HPDE6-E6E7 (cell line): ENCODE data around the gene CAMK2B.
"Not testable (repeated sequence)": the region's sequence is repeated elsewhere in the genome, so short reads cannot be mapped to it uniquely, and the experiment has no call there.

Source experiments
- DNase-seq: peaks from one replicate; pipeline ENCODE4 v3.0.0; 2011; ENCODE audit warnings: missing footprints; ENCODE audit errors: extremely low spot score

The CAMK2B gene

DNA sequence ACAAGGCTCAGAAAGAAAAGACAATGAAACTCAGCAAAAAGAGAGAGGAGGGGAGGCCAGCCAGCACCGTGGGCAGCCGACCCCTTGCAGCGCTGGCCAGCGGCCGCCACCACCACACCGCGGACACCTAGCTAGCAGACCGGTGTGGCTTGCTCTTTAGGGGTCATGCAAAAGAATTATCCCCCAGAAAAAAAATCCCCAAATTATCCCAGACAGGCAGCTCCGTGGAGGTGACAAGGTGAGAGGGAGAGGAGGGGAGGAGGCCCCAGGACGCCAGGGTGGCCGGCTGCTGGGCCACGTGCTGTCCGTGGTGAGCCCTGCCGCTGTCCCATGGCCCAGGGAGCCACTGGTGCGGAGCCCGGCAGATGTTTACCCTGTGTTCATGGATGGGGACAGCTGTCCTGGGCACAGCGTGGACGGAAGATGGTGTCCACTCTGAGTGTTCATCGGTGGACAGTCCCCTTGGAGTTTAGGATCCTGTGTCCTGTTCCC, 108.1 kb downstream of the CAMK2B start:
- no peak for DNase-seq

- DNase-seq: no peak
Observed at GRCh38 chr7:44216521-44217222, 108.7 kb downstream of the CAMK2B start.

DNA sequence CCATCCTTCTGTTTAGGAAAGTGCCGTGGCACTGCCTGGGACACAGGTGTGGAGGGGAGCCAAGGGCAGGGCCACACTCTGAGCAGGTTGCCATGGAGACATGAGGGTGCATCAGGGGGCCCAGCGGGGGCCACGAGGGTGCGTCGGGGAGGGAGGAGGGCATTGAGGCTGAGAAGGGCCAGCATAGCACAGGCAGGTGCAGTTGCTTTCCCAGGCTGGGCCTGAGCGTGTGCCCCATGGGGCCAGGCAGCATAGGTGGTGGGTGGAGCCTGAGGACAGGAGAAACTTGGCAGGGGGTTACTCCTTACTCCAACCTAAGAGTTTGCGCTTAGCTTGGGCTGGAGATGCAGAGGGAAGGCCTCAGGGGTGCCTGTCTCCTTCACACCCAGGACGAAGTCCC, 109.4 kb downstream of the CAMK2B start:
- no peak for DNase-seq

GRCh38 chr7:44215531-44215930, 109.9 kb downstream of the CAMK2B start:
- DNase-seq: no peak

DNA sequence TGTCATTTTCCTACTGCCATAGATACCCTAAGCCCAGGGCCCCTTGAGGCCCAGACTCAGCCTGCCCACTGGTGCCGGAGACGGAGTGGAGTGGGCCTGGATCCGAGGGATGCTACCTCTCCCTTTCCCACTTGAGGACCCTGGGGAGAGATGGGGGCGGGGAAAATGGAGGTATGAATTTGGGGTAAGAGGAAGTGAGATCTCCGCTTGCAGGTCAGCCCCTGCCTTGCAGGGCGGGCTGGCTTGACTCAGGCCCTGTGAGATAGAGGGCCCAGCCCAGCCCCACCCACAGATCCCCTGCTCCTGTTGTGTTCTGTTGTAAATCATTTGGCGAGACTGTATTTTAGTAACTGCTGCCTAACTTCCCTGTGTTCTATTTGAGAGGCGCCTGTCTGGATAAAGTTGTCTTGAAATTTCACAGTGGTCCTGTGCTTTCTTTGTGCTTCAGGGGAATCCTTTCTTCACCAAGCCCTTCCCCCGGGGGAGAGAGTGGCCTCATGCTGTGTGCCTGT, 111.5 kb downstream of the CAMK2B start:
- DNase-seq: no peak

- DNase-seq: no peak
Observed at GRCh38 chr7:44213206-44213876, 112.1 kb downstream of the CAMK2B start.

DNA sequence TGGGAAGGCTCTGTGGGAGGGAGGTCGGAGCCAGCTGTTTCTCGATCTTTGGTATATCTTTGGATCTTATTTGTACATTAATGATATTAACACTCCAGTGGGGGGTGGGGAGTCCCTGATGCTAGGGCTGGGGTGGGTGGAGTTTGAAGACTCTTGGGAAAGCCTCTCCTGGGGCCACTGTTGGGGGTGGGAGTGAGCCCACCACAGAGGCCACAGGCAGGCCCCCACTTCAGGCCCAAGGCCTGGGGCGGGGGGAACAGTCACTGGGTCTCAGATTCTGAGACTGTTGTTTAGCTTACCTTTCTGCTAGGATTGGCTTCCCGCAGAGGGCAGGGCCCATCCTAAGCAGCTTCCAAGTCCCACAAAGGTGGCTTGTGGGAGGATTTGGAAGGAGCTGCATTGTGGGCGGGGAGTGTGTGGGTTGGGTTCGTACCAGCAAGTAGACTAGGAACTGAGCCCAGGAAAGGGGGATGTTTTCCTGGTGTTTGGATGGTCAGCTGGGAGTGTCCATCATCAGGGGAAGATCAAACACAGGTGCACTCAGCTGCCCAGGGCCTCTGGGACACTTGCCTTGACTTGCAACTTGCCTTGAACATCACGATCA, 112.7 kb downstream of the CAMK2B start:
- DNase-seq: no peak

DNA sequence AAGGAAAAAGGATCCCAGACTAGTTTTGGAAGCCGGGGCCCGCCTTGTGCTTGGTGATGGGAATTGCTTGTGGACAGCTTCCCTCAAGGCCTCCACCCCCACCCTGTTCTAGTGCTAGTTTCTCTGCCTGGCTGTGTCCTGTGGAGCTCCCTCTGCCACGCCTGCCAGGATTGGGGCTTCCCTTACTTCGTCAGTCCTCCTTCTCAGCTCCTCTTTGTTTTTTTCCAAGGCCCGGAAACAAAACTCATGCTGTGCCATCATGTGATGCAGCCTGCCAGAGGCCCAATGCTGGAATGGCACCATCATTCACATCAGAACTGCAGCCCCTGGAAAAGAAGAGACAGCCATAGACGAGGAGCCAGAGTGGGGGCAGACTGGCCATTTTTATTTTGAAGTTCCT, 113.4 kb downstream of the CAMK2B start:
- no peak for DNase-seq

- DNase-seq: no peak
Observed at GRCh38 chr7:44211126-44211675, 114.2 kb downstream of the CAMK2B start.

GRCh38 chr7:44210107-44210506, 115.3 kb downstream of the CAMK2B start:
- DNase-seq: no peak

DNA sequence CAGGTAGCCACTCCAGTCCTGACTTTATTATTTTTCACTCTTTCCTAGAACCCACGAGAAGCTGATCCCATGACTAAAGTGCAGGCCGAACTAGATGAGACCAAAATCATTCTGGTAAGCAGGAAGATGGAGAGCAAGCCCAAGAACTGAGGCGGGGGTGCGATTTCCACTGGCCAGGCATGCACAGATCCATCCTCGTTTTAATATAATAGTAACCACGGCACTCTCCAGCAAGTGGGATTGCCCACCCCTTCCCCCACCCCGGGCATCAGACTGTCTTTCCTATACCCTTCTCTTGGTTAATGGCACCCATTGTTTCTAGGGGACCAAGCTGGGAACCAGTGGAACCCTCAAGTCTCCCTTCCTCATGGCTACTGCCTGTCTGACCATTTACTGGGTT, 117.3 kb downstream of the CAMK2B start:
- no peak for DNase-seq

DNA sequence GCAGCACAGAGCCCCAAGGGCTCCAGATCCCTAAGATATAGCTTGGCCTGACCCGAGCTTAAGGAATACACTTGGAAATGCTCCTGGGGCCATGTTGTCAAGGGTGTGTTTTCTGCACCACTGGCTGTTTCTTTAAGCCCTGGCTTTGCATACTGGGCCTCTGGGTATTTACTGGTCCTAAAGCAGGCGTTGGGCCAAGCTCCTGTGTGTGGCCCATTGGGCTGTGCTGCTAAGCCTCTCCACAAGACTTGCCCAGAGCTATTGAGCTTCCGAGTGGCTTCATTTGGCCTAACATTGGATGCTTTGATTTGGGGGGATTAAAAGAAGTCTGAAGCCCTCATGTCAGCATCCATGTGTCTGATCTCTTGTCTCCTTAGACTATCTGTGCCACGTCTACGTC, 119.4 kb downstream of the CAMK2B start:
- no peak for DNase-seq

DNA sequence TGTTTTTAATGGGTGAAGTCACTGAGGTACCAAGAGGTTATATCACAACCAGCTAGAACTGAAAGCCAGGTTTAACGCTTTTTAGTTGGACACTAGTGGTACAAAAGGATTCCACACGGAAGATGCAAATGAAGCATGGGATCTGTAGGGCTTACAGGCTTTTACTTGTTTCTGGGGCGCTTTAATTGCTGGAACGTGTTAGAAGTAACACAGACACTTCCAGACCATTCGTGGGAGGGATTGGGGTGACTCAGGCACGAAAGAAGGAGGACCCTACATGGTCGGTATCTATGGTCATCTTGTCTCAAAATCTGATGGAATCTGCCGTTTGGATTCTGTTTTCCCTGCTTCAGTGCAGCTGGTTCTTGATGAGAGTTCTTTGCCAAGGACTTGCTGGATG, 123.6 kb downstream of the CAMK2B start:
- no peak for DNase-seq

GRCh38 chr7:44200699-44201461, 124.5 kb downstream of the CAMK2B start, which contains the start of gene YKT6:
Gene YKT6, plus strand, starts transcription at chr7:44200978. Its CDS starts 158 bp downstream, at chr7:44201136.
- peak; percentile 99 for DNase-seq

- DNase-seq: not testable (repeated sequence)
Observed at GRCh38 chr7:44200163-44200562, 125.2 kb downstream of the CAMK2B start.

- no peak for DNase-seq
Observed at GRCh38 chr7:44197474-44197873, 127.9 kb downstream of the CAMK2B start.

DNA sequence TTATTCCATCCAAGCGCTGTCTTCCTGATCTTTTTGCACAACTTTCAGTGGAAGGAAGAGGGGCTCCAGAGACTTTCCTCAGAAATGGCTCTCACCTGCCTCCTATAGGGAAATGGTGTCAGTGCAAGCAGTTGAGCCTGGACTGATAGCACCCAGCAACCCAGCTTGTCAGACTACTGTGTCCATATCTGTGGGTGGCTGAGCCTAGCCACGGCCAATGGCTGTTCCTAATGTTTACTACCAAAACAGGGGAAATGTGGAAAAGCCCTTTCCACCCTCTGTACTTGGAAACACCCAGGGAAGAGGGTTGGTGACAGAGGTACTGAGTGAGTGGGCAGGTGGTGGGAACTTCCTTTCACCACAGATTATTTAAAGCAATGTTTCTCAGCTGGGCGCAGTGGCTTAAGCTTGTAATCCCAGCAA, 128.9 kb downstream of the CAMK2B start:
- DNase-seq: peak; percentile 42

- no peak for DNase-seq
Observed at GRCh38 chr7:44195889-44196288, 129.5 kb downstream of the CAMK2B start.

GRCh38 chr7:44194562-44195145, 130.7 kb downstream of the CAMK2B start:
- DNase-seq: no peak

- DNase-seq: no peak
Observed at GRCh38 chr7:44194069-44194468, 131.3 kb downstream of the CAMK2B start.
